H1 (cell line): ENCODE results near the gene B4GAT1. TPM values are rescaled to one million over a fixed set of nuclear protein-coding genes. Genes with fewer than 3 reads are reported as not detected.

Source experiments
- CTCF ChIA-PET: fragments of 300-600 bp; sonication (Branson Sonifier 250); formaldehyde crosslinking; loops from one replicate; lab custom pipeline; 2021; ENCODE audit not compliant: partially characterized antibody; lab: Charles Lee
- POLR2A ChIA-PET: fragments of 300-600 bp; sonication (Branson Sonifier 250); formaldehyde crosslinking; loops from one replicate; lab custom pipeline; 2021; ENCODE audit warnings: inconsistent platforms; ENCODE audit not compliant: partially characterized antibody; lab: Charles Lee
- DNase-seq, 2 experiments: peaks; one replicate each; pipeline versions ENCODE4 v3.0.0 to v3.0.0-alpha.2; 2010 to 2022; ENCODE audit warnings: low spot score in 2 of 2, low read depth in 1 of 2, mixed read lengths in 1 of 2
- FAIRE-seq: peaks from 2 replicates; lab custom pipeline; 2011; peaks lifted over from hg19 to GRCh38; lab: Jason Lieb, UNC
- H2AFZ ChIP-seq: 2 replicates; pipeline ENCODE4 v1.8.1; 2012; ENCODE audit warnings: low read length, inconsistent platforms
- H2AK5ac ChIP-seq: 2 replicates; pipeline ENCODE4 v1.6.1; 2013; ENCODE audit warnings: low read depth, low read length
- H2BK120ac ChIP-seq: replicated peaks from 2 replicates; pipeline ENCODE3; 2013; ENCODE audit warnings: low read depth, low read length, inconsistent platforms
- H2BK12ac ChIP-seq: 2 replicates; pipeline ENCODE4 v1.6.1; 2013; ENCODE audit warnings: low read depth, low read length
- H2BK15ac ChIP-seq: 2 replicates; pipeline ENCODE4 v1.6.1; 2013; ENCODE audit warnings: low read length
- H2BK20ac ChIP-seq: 2 replicates; pipeline ENCODE4 v1.6.1; 2013; ENCODE audit warnings: low read length
- H2BK5ac ChIP-seq: 2 replicates; pipeline ENCODE4 v1.6.1; 2013; ENCODE audit warnings: low read depth, low read length
- H3K14ac ChIP-seq: 2 replicates; pipeline ENCODE4 v1.6.1; 2013; ENCODE audit warnings: inconsistent platforms; ENCODE audit not compliant: insufficient read length
- H3K18ac ChIP-seq: 2 replicates; pipeline ENCODE4 v1.6.1; 2013; ENCODE audit warnings: low read length; ENCODE audit errors: extremely low read depth
- H3K23ac ChIP-seq: 2 replicates; pipeline ENCODE4 v1.6.1; 2013; ENCODE audit warnings: inconsistent platforms; ENCODE audit not compliant: insufficient read length
- H3K23me2 ChIP-seq: 2 replicates; pipeline ENCODE4 v1.6.1; 2013; ENCODE audit warnings: low read depth, low read length
- H3K27ac ChIP-seq: 2 replicates; pipeline ENCODE4 v1.6.1; 2011; ENCODE audit warnings: low read depth, low read length, inconsistent platforms
- H3K27me3 ChIP-seq, 4 experiments: replicated peaks in 1 of 4; 1 replicate in 1 of 4; 2 replicates in 3 of 4; pipeline versions ENCODE4 v1.6.1 to v1.8.1; 2011 to 2013; ENCODE audit warnings: low read length in 3 of 4, mild to moderate bottlenecking in 3 of 4, inconsistent platforms in 2 of 4, mixed read lengths in 2 of 4, moderate library complexity in 1 of 4; ENCODE audit not compliant: control insufficient read depth in 3 of 4, insufficient read depth in 3 of 4; ENCODE audit errors: extremely low read depth in 1 of 4
- H3K36me3 ChIP-seq, 4 experiments: 2 replicates each; pipeline versions ENCODE4 v1.6.1 to v1.8.1; 2011 to 2013; ENCODE audit warnings: mild to moderate bottlenecking in 4 of 4, low read length in 3 of 4, moderate library complexity in 2 of 4, control low read depth in 1 of 4, inconsistent platforms in 1 of 4; ENCODE audit not compliant: insufficient read depth in 4 of 4, control insufficient read depth in 2 of 4
- H3K4ac ChIP-seq: replicated peaks from 2 replicates; pipeline ENCODE3; 2013; ENCODE audit warnings: low read length, low read depth, mixed read lengths, inconsistent platforms; ENCODE audit not compliant: insufficient read length
- H3K4me1 ChIP-seq, 4 experiments: replicated peaks in 1 of 4; 1 replicate in 1 of 4; 2 replicates in 3 of 4; pipeline versions ENCODE4 v1.6.1 to v1.8.1; 2011 to 2013; ENCODE audit warnings: low read length in 3 of 4, inconsistent platforms in 2 of 4, mixed read lengths in 1 of 4; ENCODE audit not compliant: insufficient read depth in 4 of 4, control insufficient read depth in 3 of 4
- H3K4me2 ChIP-seq, 2 experiments: 2 replicates each; pipeline versions ENCODE4 v1.6.1 to v1.8.1; 2011 to 2013; ENCODE audit warnings: low read depth in 2 of 2, low read length in 2 of 2, control low read depth in 1 of 2, inconsistent platforms in 1 of 2, mild to moderate bottlenecking in 1 of 2; ENCODE audit not compliant: insufficient read depth in 1 of 2
- H3K4me3 ChIP-seq, 4 experiments: fragments of 200-600, 300-600 bp in 1 of 4; sonication (generic), shearing (Covaris generic), sonication (Bioruptor Twin) in 1 of 4; 2 replicates each; pipeline versions ENCODE4 v1.5.1 to v1.8.1; 2011 to 2016; ENCODE audit warnings: low read length in 4 of 4, low read depth in 3 of 4, control low read depth in 2 of 4, inconsistent platforms in 2 of 4, mild to moderate bottlenecking in 2 of 4, mixed read lengths in 1 of 4, moderate library complexity in 1 of 4; ENCODE audit not compliant: insufficient read depth in 2 of 4; ENCODE audit errors: extremely low read depth in 1 of 4
- H3K56ac ChIP-seq: replicated peaks from 2 replicates; pipeline ENCODE3; 2013; ENCODE audit warnings: low read depth, mild to moderate bottlenecking, mixed read lengths, low read length, inconsistent platforms; ENCODE audit not compliant: insufficient read length
- H3K79me1 ChIP-seq: 2 replicates; pipeline ENCODE4 v1.6.1; 2013; ENCODE audit warnings: low read depth, low read length, control low read depth
- H3K79me2 ChIP-seq, 2 experiments: 2 replicates each; pipeline versions ENCODE4 v1.6.1 to v1.8.1; 2012 to 2013; ENCODE audit warnings: low read length in 2 of 2, mild to moderate bottlenecking in 2 of 2, inconsistent platforms in 1 of 2; ENCODE audit not compliant: insufficient read depth in 2 of 2, control insufficient read depth in 1 of 2
- H3K9ac ChIP-seq, 4 experiments: replicated peaks in 1 of 4; 1 replicate in 1 of 4; 2 replicates in 3 of 4; pipeline versions ENCODE4 v1.6.1 to v1.8.1; 2011 to 2013; ENCODE audit warnings: low read depth in 3 of 4, low read length in 3 of 4, control low read depth in 2 of 4, mild to moderate bottlenecking in 2 of 4, moderate library complexity in 2 of 4, inconsistent platforms in 1 of 4; ENCODE audit errors: extremely low read depth in 1 of 4
- H3K9me3 ChIP-seq, 2 experiments: 2 replicates each; pipeline versions ENCODE4 v1.6.1 to v1.8.1; 2012 to 2013; ENCODE audit warnings: mild to moderate bottlenecking in 2 of 2, moderate library complexity in 2 of 2, control low read depth in 1 of 2, inconsistent platforms in 1 of 2, low read depth in 1 of 2, low read length in 1 of 2, mixed read lengths in 1 of 2; ENCODE audit not compliant: insufficient read depth in 2 of 2
- H4K20me1 ChIP-seq, 2 experiments: replicated peaks in 1 of 2; 2 replicates each; pipeline versions ENCODE3 to v1.8.1; 2011 to 2013; ENCODE audit warnings: inconsistent platforms in 2 of 2, low read length in 2 of 2, mild to moderate bottlenecking in 1 of 2; ENCODE audit not compliant: insufficient read depth in 2 of 2, control insufficient read depth in 1 of 2
- H4K5ac ChIP-seq: 2 replicates; pipeline ENCODE4 v1.6.1; 2013; ENCODE audit warnings: low read length, low read depth, mixed read lengths, inconsistent platforms; ENCODE audit not compliant: insufficient read length
- H4K8ac ChIP-seq: 2 replicates; pipeline ENCODE4 v1.8.0; 2013; ENCODE audit warnings: mild to moderate bottlenecking, moderate library complexity, low read length, inconsistent platforms; ENCODE audit not compliant: insufficient read depth; ENCODE audit errors: extremely low read depth
- H4K91ac ChIP-seq: replicated peaks from 2 replicates; pipeline ENCODE3; 2013; ENCODE audit warnings: low read length, mixed read lengths, inconsistent platforms; ENCODE audit not compliant: insufficient read length
- BCL11A ChIP-seq, 2 experiments: IDR thresholded peaks; one replicate each; pipeline ENCODE4 v1.6.1; 2011; ENCODE audit warnings: low read depth in 2 of 2, low read length in 2 of 2, mild to moderate bottlenecking in 2 of 2
- EGR1 ChIP-seq: IDR thresholded peaks from 2 replicates; pipeline ENCODE4 v1.6.1; 2011; ENCODE audit warnings: low read depth, low read length, borderline replicate concordance
- HDAC2 ChIP-seq, 2 experiments: fragments of 300-600 bp in 1 of 2; sonication (generic) in 1 of 2; IDR thresholded peaks; 2 replicates each; pipeline ENCODE4 v1.6.1; 2011 to 2012; ENCODE audit warnings: low read depth in 2 of 2, low read length in 2 of 2, mild to moderate bottlenecking in 2 of 2, moderate library complexity in 2 of 2, borderline replicate concordance in 1 of 2, inconsistent platforms in 1 of 2
- SIRT6 ChIP-seq: IDR thresholded peaks from one replicate; pipeline ENCODE4 v1.7.1; 2012; ENCODE audit warnings: low read length, inconsistent platforms
- SUZ12 ChIP-seq: fragments of 200-600 bp; sonication (generic); IDR thresholded peaks from 2 replicates; pipeline ENCODE4 v1.6.1; 2012; ENCODE audit warnings: mild to moderate bottlenecking, inconsistent platforms, low read length, moderate library complexity, mixed read lengths
- WGBS, 2 experiments: shearing (Covaris generic) in 1 of 2; methylation state at CpG; one replicate each; pipeline versions ENCODE4 v1.1.6 to v1.1.7; 2013 to 2015; ENCODE audit warnings: low lambda C conversion rate in 2 of 2, mixed read lengths in 2 of 2, inconsistent platforms in 1 of 2, low coverage in 1 of 2, missing lambda C conversion rate in 1 of 2; ENCODE audit not compliant: insufficient replicate concordance in 2 of 2, insufficient coverage in 1 of 2, insufficient read length in 1 of 2; ENCODE audit errors: extremely low coverage in 1 of 2, missing lambda C conversion rate in 1 of 2; 5-methylcytosine and 5-hydroxymethylcytosine counted together
- polyA plus RNA-seq, 7 experiments: library from polyadenylated mRNA; depleted of rRNA in 3 of 7; stranded (reverse) in 5 of 7; unstranded in 2 of 7; fragments of >200 nt in 5 of 7; fragments of 200-250 nt in 2 of 7; gene quantifications; 1 replicate in 5 of 7; 2 replicates in 1 of 7; 4 replicates in 1 of 7; pipeline versions ENCODE4 v1.2.1 to v1.2.3, GENCODE V29; 2011 to 2013; ENCODE audit warnings: missing spikeins in 2 of 7, mixed read lengths in 2 of 7
- total RNA-seq: library from RNA; stranded (reverse); fragmentation: NEBNext Ultra II Directional; extraction: Animal tissue kit (Norgen Biotek cat#: 25700); gene quantifications from 2 replicates; pipeline ENCODE4 v1.2.1, GENCODE V29; 2021
- TF ChIP-seq, protein P1 (sequence below): IDR thresholded peaks from 2 replicates; pipeline ENCODE4 v1.6.1; 2012; ENCODE audit warnings: inconsistent platforms

B4GAT1 gene
- total and polyA plus RNA-seq, 2 of the 8 experiments (the other 6 are each of a cell fraction or from before 2014, with no cell fraction given) = 22.2 to 27.8 TPM

DNA sequence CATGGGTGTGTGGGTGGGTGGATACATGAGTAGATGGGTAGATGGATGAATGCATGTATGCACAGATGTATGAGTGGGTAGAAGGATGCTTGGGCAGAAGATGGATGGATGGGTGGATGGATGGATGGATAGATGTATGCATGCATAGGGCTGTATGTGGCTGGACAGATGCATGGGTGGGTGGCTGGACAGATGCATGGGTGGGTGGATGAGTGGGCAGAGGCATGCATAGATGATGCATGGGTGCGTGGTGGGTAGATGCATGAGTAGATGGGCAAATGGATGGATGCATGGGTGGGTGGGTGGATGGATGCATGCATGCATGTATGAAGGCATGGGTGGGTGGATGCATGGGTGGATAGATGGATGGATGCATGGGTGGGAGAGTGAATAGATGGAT lies 23.7 kb downstream of the B4GAT1 start:
- peaks cover 3 to 11% (median 7%) of the 10 kb centered on the region in 4 experiments; a peak in 6 of 7 replicates for H3K4me1 ChIP-seq
- no peaks in the 10 kb centered on the region for H3K79me1 ChIP-seq
- H3K56ac ChIP-seq = no peak overlapping the region
- no peak overlapping the region for H2BK15ac ChIP-seq
- DNase-seq = no peak
- CTCF ChIA-PET = interaction anchor here (1.2 to 4.0 kb wide), 3 partner anchors 11 to 40 kb away, joined by 3 to 73 read pairs (median 6); no protein-coding TSS in a partner anchor
- peaks cover 3% of the 10 kb centered on the region; the same call in 1 of the 2 replicates for H3K23me2 ChIP-seq
- FAIRE-seq = no peak
- no peak overlapping the region for H3K18ac ChIP-seq
- H3K23ac ChIP-seq = no peak overlapping the region
- H2BK12ac ChIP-seq = peak overlapping the region; percentile 12; the same call in 1 of the 2 replicates
- no peaks in the 10 kb centered on the region for H3K36me3 ChIP-seq
- H4K91ac ChIP-seq = no peak overlapping the region
- no peak overlapping the region for H3K4me2 ChIP-seq
- POLR2A ChIA-PET = interaction anchor here (2.2 kb wide), 1 partner anchor 10 kb away, joined by 6 read pairs; no protein-coding TSS in a partner anchor
- H3K4me3 ChIP-seq = no peak overlapping the region
- no peak overlapping the region for H4K8ac ChIP-seq
- H3K27ac ChIP-seq = no peak overlapping the region
- H2AFZ ChIP-seq = no peak overlapping the region
- WGBS, 2 experiments = 93% methylated on average over 1 of the region's 1 CpG; no CpG with 5 or more reads in 1 of the 2 experiments
- no peaks in the 10 kb centered on the region for H4K20me1 ChIP-seq
- H4K5ac ChIP-seq = no peak overlapping the region
- H3K9me3 ChIP-seq = no peaks in the 10 kb centered on the region
- no peak overlapping the region for H2BK5ac ChIP-seq
- H3K79me2 ChIP-seq = no peaks in the 10 kb centered on the region
- H3K9ac ChIP-seq = no peak overlapping the region
- no peak overlapping the region for H2BK120ac ChIP-seq
- no peak overlapping the region for H2AK5ac ChIP-seq
- no peak overlapping the region for H3K14ac ChIP-seq
- peaks cover 0 to 7% (median 7%) of the 10 kb centered on the region in 4 experiments; a peak in 3 of 7 replicates for H3K27me3 ChIP-seq
- H2BK20ac ChIP-seq = no peak overlapping the region
- H3K4ac ChIP-seq = no peak overlapping the region
- TF ChIP-seq SIRT6 (no peak), EGR1 (no peak), BCL11A (IDR thresholded peaks at IDR 0.05; ENCODE audit: low read depth in 2 of 2, low read length in 2 of 2) (no peak), HDAC2 (IDR thresholded peaks at IDR 0.05; ENCODE audit: borderline replicate concordance in 1 of 2, low read depth in 2 of 2, low read length in 2 of 2) (no peak), SUZ12 (no peak)
- TF ChIP-seq, protein P1, sequence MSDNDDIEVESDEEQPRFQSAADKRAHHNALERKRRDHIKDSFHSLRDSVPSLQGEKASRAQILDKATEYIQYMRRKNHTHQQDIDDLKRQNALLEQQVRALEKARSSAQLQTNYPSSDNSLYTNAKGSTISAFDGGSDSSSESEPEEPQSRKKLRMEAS = no peak
